ENCODE measurements around the gene FGD3. TPM values are rescaled to one million over a fixed set of nuclear protein-coding genes. Genes with fewer than 3 reads are reported as not detected.

The FGD3 gene
- total and polyA plus RNA-seq, 9 of the 15 experiments (the other 6 are each of a cell fraction or from before 2014, with no cell fraction given), result 0.07 to 1.3 (median 0.29) TPM

DNA sequence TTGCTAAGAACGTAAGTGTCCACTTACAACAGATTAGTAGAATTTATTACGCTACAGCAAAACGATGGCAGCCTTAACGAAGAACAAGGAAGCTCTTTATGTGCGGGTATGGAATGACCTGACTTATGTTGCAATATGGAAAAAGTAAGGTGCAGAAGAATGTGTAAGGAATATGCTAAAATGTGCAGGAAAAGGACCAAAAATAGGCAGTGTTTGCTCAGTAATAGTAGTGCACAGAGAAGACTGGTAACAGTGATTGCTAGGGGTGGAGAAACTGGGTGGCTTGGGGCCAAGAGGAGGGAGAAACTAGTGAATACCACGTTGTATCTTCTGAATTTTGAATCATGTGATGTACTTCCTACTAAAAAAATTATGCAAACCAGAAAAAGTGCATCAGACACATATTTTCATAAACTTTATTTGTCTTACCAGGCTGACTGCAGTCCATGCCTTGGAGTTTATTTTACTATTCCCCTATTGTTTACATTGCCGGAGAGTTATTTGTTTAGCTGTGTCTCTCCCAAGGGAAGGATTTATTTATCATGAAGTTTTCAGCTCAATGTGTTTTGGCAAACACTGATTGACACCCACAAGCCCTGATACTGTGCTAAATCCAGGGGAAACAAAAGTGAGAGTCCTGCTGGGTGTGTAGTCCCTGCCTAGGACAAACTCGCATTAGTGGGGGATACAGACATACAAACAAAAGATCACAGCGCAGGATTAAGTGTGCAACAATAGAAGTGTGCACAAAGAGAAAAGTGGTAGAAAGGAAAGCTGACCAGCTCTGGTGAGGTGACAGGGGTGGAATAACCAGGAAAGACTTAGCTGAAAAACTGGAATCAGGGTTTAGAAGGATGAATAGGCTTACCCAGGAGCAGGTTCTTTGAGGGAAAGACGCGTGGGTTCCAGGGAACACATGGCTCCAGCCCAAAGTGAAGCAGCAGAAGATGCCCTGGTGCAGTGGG lies 35.5 kb upstream of the FGD3 start (continued):
- TF ChIP-seq, protein P1, sequence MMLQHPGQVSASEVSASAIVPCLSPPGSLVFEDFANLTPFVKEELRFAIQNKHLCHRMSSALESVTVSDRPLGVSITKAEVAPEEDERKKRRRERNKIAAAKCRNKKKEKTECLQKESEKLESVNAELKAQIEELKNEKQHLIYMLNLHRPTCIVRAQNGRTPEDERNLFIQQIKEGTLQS (IDR thresholded peaks at IDR 0.05), result no peak
- TF ChIP-seq, protein P1 (CRISPR knock-in tag; conservative IDR thresholded peaks at IDR 0.05), result no peak
- TF ChIP-seq, protein P2, sequence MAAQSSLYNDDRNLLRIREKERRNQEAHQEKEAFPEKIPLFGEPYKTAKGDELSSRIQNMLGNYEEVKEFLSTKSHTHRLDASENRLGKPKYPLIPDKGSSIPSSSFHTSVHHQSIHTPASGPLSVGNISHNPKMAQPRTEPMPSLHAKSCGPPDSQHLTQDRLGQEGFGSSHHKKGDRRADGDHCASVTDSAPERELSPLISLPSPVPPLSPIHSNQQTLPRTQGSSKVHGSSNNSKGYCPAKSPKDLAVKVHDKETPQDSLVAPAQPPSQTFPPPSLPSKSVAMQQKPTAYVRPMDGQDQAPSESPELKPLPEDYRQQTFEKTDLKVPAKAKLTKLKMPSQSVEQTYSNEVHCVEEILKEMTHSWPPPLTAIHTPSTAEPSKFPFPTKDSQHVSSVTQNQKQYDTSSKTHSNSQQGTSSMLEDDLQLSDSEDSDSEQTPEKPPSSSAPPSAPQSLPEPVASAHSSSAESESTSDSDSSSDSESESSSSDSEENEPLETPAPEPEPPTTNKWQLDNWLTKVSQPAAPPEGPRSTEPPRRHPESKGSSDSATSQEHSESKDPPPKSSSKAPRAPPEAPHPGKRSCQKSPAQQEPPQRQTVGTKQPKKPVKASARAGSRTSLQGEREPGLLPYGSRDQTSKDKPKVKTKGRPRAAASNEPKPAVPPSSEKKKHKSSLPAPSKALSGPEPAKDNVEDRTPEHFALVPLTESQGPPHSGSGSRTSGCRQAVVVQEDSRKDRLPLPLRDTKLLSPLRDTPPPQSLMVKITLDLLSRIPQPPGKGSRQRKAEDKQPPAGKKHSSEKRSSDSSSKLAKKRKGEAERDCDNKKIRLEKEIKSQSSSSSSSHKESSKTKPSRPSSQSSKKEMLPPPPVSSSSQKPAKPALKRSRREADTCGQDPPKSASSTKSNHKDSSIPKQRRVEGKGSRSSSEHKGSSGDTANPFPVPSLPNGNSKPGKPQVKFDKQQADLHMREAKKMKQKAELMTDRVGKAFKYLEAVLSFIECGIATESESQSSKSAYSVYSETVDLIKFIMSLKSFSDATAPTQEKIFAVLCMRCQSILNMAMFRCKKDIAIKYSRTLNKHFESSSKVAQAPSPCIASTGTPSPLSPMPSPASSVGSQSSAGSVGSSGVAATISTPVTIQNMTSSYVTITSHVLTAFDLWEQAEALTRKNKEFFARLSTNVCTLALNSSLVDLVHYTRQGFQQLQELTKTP (IDR thresholded peaks at IDR 0.05; ENCODE audit: low read depth in 1 of 2, partially characterized antibody in 2 of 2), result no peak

Data from K562 (cell line).